GM21786 (cell line): ENCODE measurements around the gene CSPG4.

Experiments
- ATAC-seq: cut with Tn5 transposase; IDR thresholded peaks from one replicate; pipeline ENCODE4 v1.9.1; 2021; ENCODE audit not compliant: unreplicated experiment

Gene CSPG4

GRCh38 chr15:75673426-75674235 is 39.0 kb downstream of the CSPG4 start:
- ATAC-seq: no peak

- no peak for ATAC-seq
These were observed 39.8 kb downstream of the CSPG4 start for GRCh38 chr15:75672646-75673425.

- no peak for ATAC-seq
These were observed 40.7 kb downstream of the CSPG4 start for GRCh38 chr15:75671730-75672602.

GRCh38 chr15:75669879-75670212 is 42.8 kb downstream of the CSPG4 start:
- no peak for ATAC-seq

DNA sequence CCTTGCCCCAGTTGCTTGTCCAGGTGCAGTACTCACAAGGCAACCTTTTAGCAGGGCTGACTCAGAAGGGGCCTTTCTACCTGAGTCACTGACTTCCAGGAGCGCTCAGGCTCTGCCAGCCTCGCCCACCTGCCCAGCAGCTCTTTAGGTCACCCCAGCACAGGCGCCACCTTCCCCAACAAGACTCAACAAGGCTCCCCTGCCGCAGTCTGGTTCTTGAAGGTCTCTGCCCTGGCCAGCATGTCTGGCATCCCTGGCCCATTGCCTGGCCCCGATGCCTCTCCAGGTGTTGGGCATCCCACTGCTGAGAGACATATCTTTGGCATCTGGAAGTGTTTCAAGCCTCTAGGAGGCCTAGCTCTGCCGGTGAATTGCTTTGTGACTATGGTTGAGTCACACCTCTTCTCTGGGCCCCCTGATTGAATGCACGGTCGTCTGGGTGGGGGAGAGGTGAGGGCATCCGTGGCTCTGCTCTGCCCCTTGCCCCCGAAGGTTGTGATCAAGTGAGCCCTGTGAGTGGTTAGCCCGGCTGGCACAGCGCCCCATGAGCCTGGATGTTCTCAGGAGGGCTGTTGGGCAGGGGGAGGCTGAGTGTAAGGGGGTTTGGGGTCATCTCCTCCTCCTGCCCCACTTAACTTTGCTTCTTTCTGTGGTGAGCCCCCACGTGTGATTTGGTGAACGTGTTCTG is 43.3 kb downstream of the CSPG4 start:
- no peak for ATAC-seq

DNA sequence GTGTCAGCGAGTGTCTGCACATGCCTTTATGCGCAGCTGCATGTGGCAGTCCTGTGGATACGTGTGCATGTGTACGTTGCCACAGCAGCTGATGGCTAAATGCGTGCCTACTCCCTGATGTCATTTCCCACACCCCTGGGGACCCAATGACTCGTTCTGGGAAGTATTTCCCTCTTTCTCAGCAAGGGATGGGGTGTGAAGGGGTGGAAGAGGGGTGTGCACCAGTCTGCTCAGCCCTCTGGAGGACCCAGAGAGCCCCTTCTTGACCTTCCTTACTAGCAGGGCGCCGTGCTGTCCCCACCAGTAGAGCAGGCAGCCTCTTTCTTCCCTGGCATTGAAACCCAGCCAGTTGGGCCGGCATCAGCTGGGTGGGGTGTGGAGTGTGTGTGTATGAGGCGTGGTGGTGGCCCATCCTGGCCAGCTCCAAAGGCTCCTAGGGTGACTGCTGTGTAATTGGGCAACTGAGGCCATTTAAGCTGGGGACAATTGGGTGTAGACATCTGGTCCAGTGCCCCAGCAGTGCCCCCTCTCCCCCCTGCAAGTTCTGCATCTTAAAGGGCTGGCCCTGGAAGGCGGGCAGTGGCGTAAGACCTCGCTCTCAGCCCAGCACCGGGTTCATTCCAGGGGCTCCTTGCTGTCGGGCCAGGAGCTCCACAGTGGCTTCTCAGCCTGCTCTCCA is 45.7 kb downstream of the CSPG4 start:
- no peak for ATAC-seq

DNA sequence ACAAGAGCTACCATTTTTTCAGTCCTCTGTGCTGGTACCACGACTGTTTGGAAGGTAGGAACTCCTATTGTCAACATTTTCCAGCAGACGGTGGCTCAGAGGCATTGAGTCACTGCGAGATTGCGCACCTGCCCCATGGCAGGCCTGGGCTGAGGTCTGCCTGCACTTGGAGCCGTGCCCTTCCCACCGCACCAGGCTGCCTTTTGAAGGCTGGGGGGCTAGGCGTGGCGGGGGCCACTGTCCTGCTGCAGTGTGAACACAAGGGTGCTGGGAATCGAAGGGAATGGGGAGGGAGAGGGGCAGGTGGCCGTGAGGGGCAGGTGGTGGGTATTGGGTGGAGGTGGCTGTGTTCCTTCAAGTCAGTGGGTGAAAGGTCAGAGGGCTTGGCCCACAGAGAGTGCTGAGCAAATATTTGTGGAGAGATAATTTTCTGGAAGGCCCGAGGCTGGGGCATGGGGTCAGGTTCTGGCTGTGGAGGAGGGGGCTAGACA is 48.7 kb downstream of the CSPG4 start:
- ATAC-seq: no peak

- no peak for ATAC-seq
These were observed 49.7 kb downstream of the CSPG4 start for GRCh38 chr15:75662823-75663519.

- ATAC-seq: no peak
These were observed 50.9 kb downstream of the CSPG4 start for GRCh38 chr15:75661756-75662140.

DNA sequence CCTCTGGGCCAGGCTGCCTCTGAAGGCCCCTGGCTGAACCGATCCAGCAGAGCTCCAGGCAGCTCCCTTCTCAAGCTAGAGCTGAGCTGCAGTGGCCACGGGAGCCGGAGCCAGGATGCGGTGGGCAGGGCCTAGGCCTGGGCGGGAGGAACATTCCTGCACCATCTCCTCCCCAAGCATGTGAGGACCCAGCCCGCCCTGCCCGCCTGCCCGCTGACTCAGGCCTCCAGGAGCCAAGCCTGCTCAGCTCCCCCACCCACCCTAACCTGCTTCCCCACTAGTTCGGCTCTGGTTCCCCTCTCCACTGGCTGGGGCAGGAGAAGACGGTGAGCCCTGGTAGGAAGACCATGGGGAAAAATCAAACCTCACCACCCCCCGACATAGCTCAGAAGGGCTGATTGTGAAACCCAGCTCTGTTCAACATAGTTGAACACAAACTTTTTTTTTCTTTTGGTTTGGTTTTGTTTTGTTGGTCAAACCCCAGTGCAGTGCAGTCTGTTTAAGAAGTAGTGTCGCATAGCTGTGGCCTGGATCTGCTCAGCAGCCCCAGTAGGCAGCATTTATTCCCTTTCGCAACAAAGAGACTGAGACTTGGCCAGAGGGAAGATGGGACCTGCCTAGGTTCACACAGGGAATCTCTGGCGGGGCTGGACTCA is 51.4 kb downstream of the CSPG4 start:
- ATAC-seq: no peak

DNA sequence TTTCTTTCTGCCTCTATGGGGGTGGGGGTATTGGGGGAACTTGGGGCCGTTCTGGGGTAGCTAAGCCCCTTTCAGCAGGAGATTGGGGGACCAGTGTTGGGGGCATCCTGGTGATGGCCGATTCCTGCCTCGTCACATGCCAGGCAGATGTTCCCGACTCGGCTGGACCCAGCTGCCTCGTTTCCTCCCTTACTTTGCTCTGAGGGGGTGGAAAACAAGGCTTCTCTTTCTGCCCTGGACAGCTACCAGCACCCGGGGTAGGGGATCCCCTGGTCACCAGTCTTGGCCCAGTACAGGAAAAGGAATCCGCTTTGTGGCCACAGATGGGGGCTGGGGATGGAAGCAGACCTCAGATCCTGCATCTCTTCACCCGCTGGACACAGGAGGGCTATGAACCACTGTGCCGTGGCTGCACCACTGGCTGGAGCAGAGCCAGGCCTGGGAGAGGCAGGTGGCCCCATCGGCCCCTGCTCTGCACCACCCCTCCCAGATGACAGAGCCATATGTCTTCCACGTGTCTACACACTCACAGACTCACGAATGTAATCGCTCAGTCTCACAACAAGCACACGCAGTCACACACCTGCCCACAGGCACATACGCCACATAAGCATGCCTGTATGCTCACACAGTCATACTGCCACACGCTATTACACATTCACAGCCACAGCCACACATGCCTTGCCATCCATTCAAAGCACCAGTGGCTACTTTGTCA is 52.6 kb downstream of the CSPG4 start:
- no peak for ATAC-seq

DNA sequence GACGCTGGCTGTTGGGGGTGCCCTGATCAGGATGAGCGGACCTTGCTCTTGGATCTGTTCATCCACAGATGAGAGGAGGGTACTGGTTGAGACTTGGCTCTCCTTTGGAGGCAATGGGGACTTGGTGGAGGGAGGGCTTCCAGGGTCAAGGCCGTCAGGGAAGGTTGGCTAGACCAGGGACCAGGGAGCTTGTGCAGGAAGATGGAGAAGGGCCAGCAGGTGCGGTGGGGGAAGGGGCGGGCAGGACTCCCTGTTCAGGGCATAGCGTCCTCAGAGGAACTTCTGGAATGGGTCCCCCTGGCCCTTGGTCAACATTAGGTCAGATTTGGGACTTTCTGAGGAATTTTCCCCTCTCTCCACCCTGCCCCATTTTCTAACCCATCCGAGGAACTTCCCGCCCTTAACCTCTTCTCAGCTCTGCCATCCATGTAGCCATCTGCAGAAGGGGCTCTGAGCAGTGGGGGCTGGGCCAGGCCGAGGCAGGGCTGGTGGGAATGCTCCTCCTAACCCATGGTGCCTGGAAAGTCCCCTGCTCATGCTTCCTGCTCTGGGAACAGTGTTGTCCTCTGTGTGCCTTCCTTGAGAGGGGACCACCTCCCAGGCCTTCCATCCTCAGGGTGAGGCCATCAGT is 53.4 kb downstream of the CSPG4 start:
- no peak for ATAC-seq

DNA sequence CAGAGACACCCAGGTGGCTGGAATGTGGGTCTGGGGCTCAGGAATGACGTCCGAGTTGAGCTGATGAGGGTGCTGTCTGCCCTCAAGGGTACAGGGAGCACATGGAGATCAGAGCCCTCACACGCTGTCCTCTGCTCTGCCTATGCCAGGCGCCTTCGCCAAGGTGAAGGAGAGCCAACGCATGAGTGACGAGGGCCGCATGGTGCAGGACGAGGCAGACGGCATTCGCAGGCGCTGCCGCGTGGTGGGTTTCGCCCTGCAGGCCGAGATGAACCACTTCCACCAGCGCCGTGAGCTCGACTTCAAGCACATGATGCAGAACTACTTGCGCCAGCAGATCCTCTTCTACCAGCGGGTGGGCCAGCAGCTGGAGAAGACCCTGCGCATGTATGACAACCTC is 55.8 kb downstream of the CSPG4 start:
- no peak for ATAC-seq

DNA sequence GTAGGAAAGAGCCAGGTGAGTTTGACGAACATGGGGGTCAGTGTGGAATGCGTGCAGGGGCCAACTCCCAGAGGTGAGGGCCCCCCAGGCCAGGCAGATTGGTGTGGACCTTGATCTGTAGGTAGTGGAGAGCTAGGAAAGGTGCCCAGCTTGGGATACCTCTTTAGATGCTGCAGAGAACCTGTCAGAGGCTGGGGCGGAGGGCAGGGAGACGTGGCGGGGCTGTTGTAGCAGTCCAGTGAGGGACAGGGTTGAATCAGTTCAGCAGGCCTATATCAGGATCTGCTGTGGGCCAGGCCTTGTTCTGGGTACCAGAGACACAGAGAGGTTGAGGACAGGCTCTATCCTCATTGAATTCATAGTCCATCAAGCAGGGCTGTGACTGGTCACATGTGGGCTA is 56.3 kb downstream of the CSPG4 start:
- ATAC-seq: no peak

- ATAC-seq: no peak
These were observed 56.7 kb downstream of the CSPG4 start for GRCh38 chr15:75655931-75656330.

GRCh38 chr15:75654201-75654907 is 58.3 kb downstream of the CSPG4 start:
- no peak for ATAC-seq

- no peak for ATAC-seq
These were observed 59.2 kb downstream of the CSPG4 start for GRCh38 chr15:75653347-75653913.
